ENCODE results near the gene TBX4.

- TF ChIP-seq CTCF (IDR thresholded peaks at IDR 0.05): no peak
- no peak for TF ChIP-seq POLR2A (IDR thresholded peaks at IDR 0.05)
Measured at GRCh38 chr17:61503961-61504360, 51.7 kb downstream of the TBX4 start.

All from Peyer's patch (tissue), 4 donors.